Astrocyte of the cerebellum (primary cell): ENCODE measurements around the gene GNG2.

Experiments used
- DNase-seq: peaks from one replicate; pipeline ENCODE4 v3.0.0-alpha.2; 2011; ENCODE audit warnings: low read depth
- H3K4me3 ChIP-seq: 2 replicates; pipeline ENCODE4 v1.5.1; 2011; ENCODE audit warnings: mild to moderate bottlenecking, low read depth, low read length, moderate library complexity
- in situ Hi-C: cut with HindIII; loops from 2 replicates; pipeline ENCODE4 v1.10.0; 2017; ENCODE audit warnings: low sequenced_read_pairs
- TF ChIP-seq, protein P1 (sequence below): IDR thresholded peaks from 2 replicates; pipeline ENCODE4 v1.5.1; 2012; ENCODE audit warnings: low read length, low read depth, moderate library complexity, mild to moderate bottlenecking; ENCODE audit errors: missing control alignments

GNG2 gene

DNA sequence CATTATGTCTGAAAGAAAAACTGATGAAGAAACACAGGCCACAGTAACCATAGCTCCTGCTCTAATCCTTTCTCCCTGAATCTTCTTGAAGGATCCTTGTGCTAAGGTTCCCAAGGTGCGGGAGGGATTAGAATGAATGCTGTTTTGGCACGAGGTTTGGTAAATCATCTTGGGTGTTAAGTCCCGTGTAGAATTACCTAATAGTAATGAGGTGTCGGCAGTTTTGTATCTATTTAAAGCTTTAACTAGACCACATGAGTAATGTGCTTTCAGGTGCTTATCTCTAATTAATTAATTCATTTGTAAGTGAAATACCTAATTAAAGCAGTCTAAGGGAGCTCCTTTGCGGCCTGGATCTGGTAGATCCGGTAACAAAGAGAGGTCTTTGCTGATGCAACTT is 53.9 kb downstream of the GNG2 start:
- no peak overlapping the region for H3K4me3 ChIP-seq
- DNase-seq, result no peak
- TF ChIP-seq, protein P1, sequence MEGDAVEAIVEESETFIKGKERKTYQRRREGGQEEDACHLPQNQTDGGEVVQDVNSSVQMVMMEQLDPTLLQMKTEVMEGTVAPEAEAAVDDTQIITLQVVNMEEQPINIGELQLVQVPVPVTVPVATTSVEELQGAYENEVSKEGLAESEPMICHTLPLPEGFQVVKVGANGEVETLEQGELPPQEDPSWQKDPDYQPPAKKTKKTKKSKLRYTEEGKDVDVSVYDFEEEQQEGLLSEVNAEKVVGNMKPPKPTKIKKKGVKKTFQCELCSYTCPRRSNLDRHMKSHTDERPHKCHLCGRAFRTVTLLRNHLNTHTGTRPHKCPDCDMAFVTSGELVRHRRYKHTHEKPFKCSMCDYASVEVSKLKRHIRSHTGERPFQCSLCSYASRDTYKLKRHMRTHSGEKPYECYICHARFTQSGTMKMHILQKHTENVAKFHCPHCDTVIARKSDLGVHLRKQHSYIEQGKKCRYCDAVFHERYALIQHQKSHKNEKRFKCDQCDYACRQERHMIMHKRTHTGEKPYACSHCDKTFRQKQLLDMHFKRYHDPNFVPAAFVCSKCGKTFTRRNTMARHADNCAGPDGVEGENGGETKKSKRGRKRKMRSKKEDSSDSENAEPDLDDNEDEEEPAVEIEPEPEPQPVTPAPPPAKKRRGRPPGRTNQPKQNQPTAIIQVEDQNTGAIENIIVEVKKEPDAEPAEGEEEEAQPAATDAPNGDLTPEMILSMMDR, result no peak
- in situ Hi-C loops, result no loop called here

DNA sequence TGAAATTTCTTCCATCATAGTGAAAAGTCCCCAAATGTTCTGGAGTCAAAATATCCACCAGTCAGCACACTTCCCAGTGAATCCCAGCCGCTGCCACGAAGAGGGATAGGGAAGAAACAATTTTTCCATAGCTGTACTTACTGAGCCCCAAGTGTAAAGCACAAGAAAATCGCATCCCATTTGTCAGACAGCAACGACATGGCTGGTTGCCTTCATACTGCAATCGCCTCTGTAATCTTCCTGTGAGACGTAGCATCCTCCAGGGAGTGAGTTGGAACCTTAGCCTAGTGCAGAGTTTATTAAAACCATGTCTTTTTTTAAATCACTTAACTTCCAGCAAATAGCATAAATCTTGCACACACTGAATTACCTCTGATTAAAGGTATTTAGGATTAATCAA is 56.8 kb downstream of the GNG2 start:
- no peak overlapping the region for H3K4me3 ChIP-seq
- DNase-seq, result no peak
- in situ Hi-C loops, result no loop called here
- TF ChIP-seq, protein P1, result no peak

DNA sequence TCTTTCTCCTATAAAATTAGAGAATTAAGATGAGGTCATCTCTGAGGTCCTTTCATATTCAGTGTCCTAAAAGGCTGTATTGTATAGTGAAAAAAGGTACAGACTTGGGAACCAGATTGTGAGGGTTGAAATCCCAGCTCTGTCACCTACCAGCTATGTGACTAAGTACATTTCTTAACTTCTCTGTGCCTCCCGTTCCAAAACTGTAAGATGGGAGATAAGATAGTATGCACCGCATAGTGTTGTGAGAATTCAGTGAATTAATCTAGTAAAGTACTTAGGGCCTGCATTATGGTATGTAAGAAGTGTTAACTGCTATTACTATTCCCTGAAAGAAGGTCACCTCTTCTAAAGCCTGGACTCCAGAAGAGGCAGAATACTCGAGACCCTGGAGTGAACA is 60.6 kb downstream of the GNG2 start:
- in situ Hi-C loops, result no loop called here
- H3K4me3 ChIP-seq, result no peak overlapping the region
- TF ChIP-seq, protein P1, result no peak
- DNase-seq, result no peak

DNA sequence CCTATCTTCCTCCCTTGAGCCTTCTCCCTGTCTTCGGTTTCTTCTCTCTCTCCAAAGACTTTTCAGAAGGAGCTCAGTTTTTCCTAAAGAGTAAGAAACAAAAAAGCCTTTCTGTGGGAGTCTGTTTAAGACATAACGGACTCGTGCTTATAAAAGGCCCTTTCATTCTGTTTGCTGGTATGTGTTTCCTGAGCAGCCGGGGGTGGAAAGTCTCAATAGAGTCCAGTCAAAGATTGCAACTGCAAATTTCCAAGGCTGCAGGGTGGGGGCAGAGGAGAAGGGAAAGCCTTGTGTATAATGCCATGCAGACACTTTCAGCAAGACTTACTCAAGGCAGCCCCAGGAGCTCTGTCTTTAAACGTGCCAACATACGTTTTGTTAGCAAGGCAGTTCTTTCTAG is 62.2 kb downstream of the GNG2 start:
- no peak for DNase-seq

DNA sequence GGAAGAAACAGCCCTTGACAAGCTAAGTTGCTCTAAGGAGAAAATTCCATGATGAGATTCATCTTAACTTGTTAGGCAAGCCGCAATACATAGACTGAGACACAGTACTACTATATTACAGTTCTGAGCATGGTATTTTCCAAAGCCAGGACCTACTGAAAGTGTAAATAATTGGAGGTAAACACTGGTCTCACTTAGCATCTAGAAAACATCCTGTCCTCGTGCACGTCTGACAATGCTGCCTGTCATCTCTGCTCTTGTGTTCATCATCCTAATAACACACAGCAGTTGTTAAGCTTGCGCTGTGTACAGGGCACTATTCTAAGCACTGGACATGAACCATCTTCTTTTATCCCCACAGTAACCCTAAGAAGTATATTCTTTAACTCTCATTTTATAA is 64.2 kb downstream of the GNG2 start:
- TF ChIP-seq, protein P1, result no peak
- in situ Hi-C loops, result no loop called here
- DNase-seq, result no peak

More for the DNA sequence above, 62.2 kb downstream of the GNG2 start:
- no peak overlapping the region for H3K4me3 ChIP-seq
- TF ChIP-seq, protein P1, result no peak
- in situ Hi-C loops, result no loop called here

DNA sequence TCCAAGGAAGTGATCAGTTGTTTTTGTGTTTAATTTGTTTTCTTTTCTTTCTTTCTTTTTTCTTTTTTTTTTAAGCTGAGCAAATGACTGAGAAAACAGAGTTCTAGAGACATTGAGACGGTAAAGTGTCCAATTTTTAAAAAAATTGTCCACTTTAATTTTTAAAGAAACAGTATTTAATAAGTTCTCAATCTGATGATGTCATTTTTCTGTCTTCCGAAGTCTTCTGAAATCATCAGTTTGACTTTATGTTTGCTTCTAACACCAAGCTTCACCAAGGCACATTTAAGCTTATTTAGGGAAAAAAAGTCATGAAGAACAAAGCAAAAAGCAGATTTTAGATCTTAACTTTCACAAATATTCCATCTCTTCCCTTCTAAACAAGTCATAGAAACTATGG is 65.6 kb downstream of the GNG2 start:
- in situ Hi-C loops, result no loop called here
- DNase-seq, result no peak
- TF ChIP-seq, protein P1, result no peak
- H3K4me3 ChIP-seq, result no peak overlapping the region

More for the DNA sequence above, 64.2 kb downstream of the GNG2 start:
- H3K4me3 ChIP-seq, result no peak overlapping the region

DNA sequence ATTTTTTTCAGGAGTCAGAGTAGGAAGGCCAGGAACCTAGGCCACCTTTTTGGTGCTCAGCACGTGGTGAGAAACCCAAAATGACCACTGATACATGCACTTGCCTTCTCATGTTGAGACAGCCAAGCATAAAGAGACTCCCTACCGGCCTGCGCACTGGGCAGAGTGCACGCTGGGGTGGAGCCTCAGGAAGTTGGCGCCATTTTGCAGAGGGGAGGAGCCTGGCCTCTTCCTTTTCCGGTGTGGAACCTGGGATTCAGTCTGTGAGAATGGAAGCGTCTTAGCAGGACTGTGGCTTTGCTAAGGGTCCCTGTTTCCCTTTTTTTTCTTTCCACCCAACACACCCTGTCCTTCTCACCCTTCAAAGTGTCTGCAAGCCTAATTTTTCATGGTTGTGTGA is 66.0 kb downstream of the GNG2 start:
- TF ChIP-seq, protein P1, result no peak
- in situ Hi-C loops, result no loop called here
- no peak for DNase-seq
- no peak overlapping the region for H3K4me3 ChIP-seq
